Right lobe of liver (tissue), 4 donors: ENCODE data around the gene LRMDA.

ENCODE experiments used
- CTCF ChIP-seq, 4 donors: fragments of 200-600 bp in 3 of 4; fragments of 450-650 bp in 1 of 4; IDR thresholded peaks; one replicate each; pipeline versions ENCODE4 v1.5.1 to v1.8.0; 2016 to 2022; ENCODE audit warnings: antibody characterized with exemption in 4 of 4, mild to moderate bottlenecking in 2 of 4
- POLR2A ChIP-seq: fragments of 450-650 bp; IDR thresholded peaks from one replicate; pipeline ENCODE4 v1.6.1; 2017; ENCODE audit warnings: antibody characterized with exemption, mild to moderate bottlenecking
- donor health status: DM: no; HTN: no; CAD: no.
- donor health status: DM: no; HTN: no; CAD: no.
- donor health status: DM: no; HTN: yes; CAD: no.

GRCh38 chr10:76542307-76542930 is 1111.0 kb downstream of the LRMDA start:
- TF ChIP-seq POLR2A (no peak), CTCF (IDR thresholded peaks at IDR 0.05) (no peak)
